Measurements from ENCODE around the gene PIGBOS1.

- TF ChIP-seq CTCF (IDR thresholded peaks at IDR 0.05) (no peak), POLR2A (IDR thresholded peaks at IDR 0.05) (no peak)
These were observed 30.4 kb upstream of the PIGBOS1 start for GRCh38 chr15:55349282-55349681.
